HepG2 (cell line): ENCODE results near the gene DIO1. TPM values are rescaled to one million over a fixed set of nuclear protein-coding genes. Genes with fewer than 3 reads are reported as not detected.

Experiments used
- ATAC-seq: fragments of 200-7000 bp; cut with Tn5 transposase; 3 replicates; pipeline ENCODE4 v1.9.1; 2020; ENCODE audit warnings: mild to moderate bottlenecking, moderate library complexity
- BruUV-seq: library from RNA; stranded (reverse); fragments of 400-500 nt; replicated peaks from 2 replicates; lab custom pipeline; 2021; lab: Mats Ljungman, UMichigan
- CTCF ChIA-PET: fragments of 300-600 bp; formaldehyde crosslinking; extraction: SDS; loops from one replicate; lab custom pipeline; 2021; ENCODE audit warnings: low total read pairs, inconsistent platforms, low intra/inter-chr PET ratio; lab: Yijun Ruan, JAX
- POLR2A ChIA-PET: fragments of 350-600 bp; sonication (Branson Sonifier 250); formaldehyde crosslinking; loops from one replicate; lab custom pipeline; 2020; ENCODE audit warnings: antibody characterized with exemption, inconsistent platforms; lab: Yijun Ruan, JAX
- DNase-seq: peaks from one replicate; pipeline ENCODE4 v3.0.0-alpha.2; 2015; ENCODE audit warnings: low spot score
- FAIRE-seq: peaks from 3 replicates; lab custom pipeline; 2011; peaks lifted over from hg19 to GRCh38; lab: Jason Lieb, UNC
- H2AFZ ChIP-seq: one replicate; pipeline ENCODE4 v1.6.1; 2011; ENCODE audit warnings: low read length, inconsistent platforms
- H3K27ac ChIP-seq: fragments of 300-600 bp; 3 replicates; pipeline ENCODE4 v1.8.0; 2011; ENCODE audit warnings: mixed run types, mild to moderate bottlenecking, mixed read lengths, low read length, inconsistent platforms; ENCODE audit not compliant: insufficient read depth; ENCODE audit errors: extremely low read length
- H3K27me3 ChIP-seq, 2 experiments: fragments of 200-600 bp in 1 of 2; 2 replicates in 1 of 2; 3 replicates in 1 of 2; pipeline versions ENCODE4 v1.6.0 to v1.8.0; 2011; ENCODE audit warnings: low read length in 2 of 2, mild to moderate bottlenecking in 2 of 2, moderate library complexity in 2 of 2, inconsistent platforms in 1 of 2; ENCODE audit not compliant: insufficient read depth in 2 of 2, control insufficient read depth in 1 of 2
- H3K36me3 ChIP-seq, 2 experiments: fragments of 200-600 bp in 1 of 2; replicated peaks in 1 of 2; 2 replicates in 1 of 2; 3 replicates in 1 of 2; pipeline versions ENCODE4 v1.5.1 to v1.8.0; 2011; ENCODE audit warnings: low read length in 2 of 2, inconsistent platforms in 1 of 2; ENCODE audit not compliant: insufficient read depth in 2 of 2, control insufficient read depth in 1 of 2
- H3K4me1 ChIP-seq: 2 replicates; pipeline ENCODE4 v1.5.1; 2012; ENCODE audit warnings: low read length, inconsistent platforms; ENCODE audit not compliant: insufficient read depth
- H3K4me2 ChIP-seq: 2 replicates; pipeline ENCODE4 v1.6.0; 2011; ENCODE audit warnings: low read depth, low read length, inconsistent platforms
- H3K4me3 ChIP-seq, 3 experiments: fragments of 200-600 bp in 1 of 3; sonication (generic), shearing (Covaris generic) in 1 of 3; replicated peaks in 1 of 3; 2 replicates each; pipeline ENCODE4 v1.5.1; 2011 to 2016; ENCODE audit warnings: low read length in 3 of 3, inconsistent platforms in 2 of 3, low read depth in 2 of 3, mild to moderate bottlenecking in 2 of 3, control low read depth in 1 of 3, mixed read lengths in 1 of 3; ENCODE audit not compliant: insufficient read depth in 1 of 3
- H3K79me2 ChIP-seq: one replicate; pipeline ENCODE4 v1.6.1; 2011; ENCODE audit warnings: low read length, inconsistent platforms; ENCODE audit not compliant: insufficient read depth
- H3K9ac ChIP-seq: 2 replicates; pipeline ENCODE4 v1.6.0; 2011; ENCODE audit warnings: mild to moderate bottlenecking, low read depth, low read length, inconsistent platforms; ENCODE audit not compliant: insufficient read depth
- H3K9me3 ChIP-seq: 2 replicates; pipeline ENCODE4 v1.5.1; 2012; ENCODE audit warnings: mild to moderate bottlenecking, low read length
- H4K20me1 ChIP-seq: 2 replicates; pipeline ENCODE4 v1.6.0; 2011; ENCODE audit warnings: inconsistent platforms, mild to moderate bottlenecking, low read length, moderate library complexity; ENCODE audit not compliant: insufficient read depth
- PPARG ChIP-seq: conservative IDR thresholded peaks from 2 replicates; pipeline ENCODE4 v1.6.1; 2016; ENCODE audit warnings: missing biosample characterization, missing genetic modification reagents
- ZNF292 ChIP-seq: sonication (generic); formaldehyde crosslinking; IDR thresholded peaks from 2 replicates; pipeline ENCODE4 v1.8.1; 2022; ENCODE audit warnings: mild to moderate bottlenecking, low read depth, missing genetic modification reagents, borderline replicate concordance
- ZNF317 ChIP-seq: sonication (generic); formaldehyde crosslinking; IDR thresholded peaks from 2 replicates; pipeline ENCODE4 v1.5.0; 2020; ENCODE audit warnings: mild to moderate bottlenecking, missing genetic modification reagents
- ZNF331 ChIP-seq: sonication (generic); formaldehyde crosslinking; IDR thresholded peaks from 2 replicates; pipeline ENCODE4 v1.4.0; 2020; ENCODE audit warnings: missing genetic modification reagents
- ZNF383 ChIP-seq: sonication (generic); formaldehyde crosslinking; IDR thresholded peaks from 2 replicates; pipeline ENCODE4 v1.4.0; 2020; ENCODE audit warnings: missing genetic modification reagents, mild to moderate bottlenecking, borderline replicate concordance
- ZNF629 ChIP-seq: sonication (generic); formaldehyde crosslinking; conservative IDR thresholded peaks from 2 replicates; pipeline ENCODE4 v1.5.0; 2020; ENCODE audit warnings: missing genetic modification reagents
- WGBS: methylation state at CpG from one replicate; pipeline ENCODE4 v1.1.6; 2017; ENCODE audit warnings: low lambda C conversion rate; 5-methylcytosine and 5-hydroxymethylcytosine counted together
- in situ Hi-C: cut with HindIII; loops from 2 replicates; pipeline ENCODE4 v1.10.0; 2017; ENCODE audit warnings: low pct_unique_long_range_greater_than_20kb; ENCODE audit not compliant: extremely low pct_ligation_motif_present
- intact Hi-C: fragments of 100-400 bp; cut with micrococcal nuclease; formaldehyde crosslinking; loops from one replicate; pipeline ENCODE4 v1.10.0; 2022; ENCODE audit not compliant: unreplicated experiment
- polyA plus RNA-seq, 8 experiments: library from polyadenylated mRNA; depleted of rRNA in 3 of 8; stranded (reverse) in 7 of 8; unstranded in 1 of 8; fragments of >200 nt; fragmentation: Illumina TruSeq in 4 of 8; extraction: Trizol in 4 of 8; gene quantifications; 2 replicates each; pipeline versions ENCODE4 v1.2.1 to v1.2.3, GENCODE V29; 2011 to 2016; ENCODE audit warnings: low read depth in 4 of 8, missing spikeins in 1 of 8, mixed read lengths in 1 of 8; ENCODE audit not compliant: insufficient read depth in 1 of 8
- total RNA-seq, 5 experiments: library from RNA; depleted of rRNA; stranded (reverse); fragments of >200 nt; fragmentation: Illumina TruSeq; extraction: Trizol; gene quantifications; 2 replicates each; pipeline ENCODE4 v1.2.3, GENCODE V29; 2016; ENCODE audit warnings: low read depth in 1 of 5
- TF ChIP-seq, protein P1 (sequence below): sonication (generic); formaldehyde crosslinking; IDR thresholded peaks from 2 replicates; pipeline ENCODE4 v1.8.1; 2023; ENCODE audit warnings: missing genetic modification reagents, mild to moderate bottlenecking, borderline replicate concordance
- TF ChIP-seq, protein P2 (sequence below): IDR thresholded peaks from 2 replicates; pipeline ENCODE4 v1.6.1; 2016; ENCODE audit warnings: low read depth, borderline replicate concordance

DIO1 gene
- total and polyA plus RNA-seq, 2 of the 13 experiments (the other 11 are each of a cell fraction or from before 2014, with no cell fraction given) = 13.5 to 45.6 TPM

DNA sequence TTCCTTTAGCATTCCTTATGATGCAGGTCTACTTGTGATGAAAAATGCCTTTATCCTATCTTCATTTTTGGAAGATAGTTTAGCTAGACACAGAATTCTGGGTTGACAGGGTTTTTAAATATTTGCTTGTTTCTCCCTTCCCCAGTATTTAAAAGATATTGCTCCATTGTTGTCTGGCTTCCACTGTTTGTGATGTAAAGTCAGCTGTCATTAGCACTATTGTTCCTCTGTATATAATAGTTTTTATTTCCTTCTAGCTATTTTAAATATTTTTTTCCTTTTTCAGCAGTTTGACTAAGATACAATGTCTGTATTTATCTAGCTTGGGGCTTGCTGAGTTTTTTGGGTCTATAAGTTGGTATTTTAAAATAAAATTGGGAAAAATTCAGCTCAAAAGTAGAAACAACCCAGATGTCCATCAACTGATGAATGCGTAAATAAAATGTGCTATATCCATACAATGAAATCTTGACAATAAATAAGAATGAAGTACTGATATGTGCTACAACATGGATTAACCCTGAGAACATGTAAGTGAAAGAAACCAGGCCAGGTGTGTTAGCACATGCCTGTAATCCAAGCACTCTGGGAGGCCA is 40.3 kb downstream of the DIO1 start:
- ATAC-seq (no peak), DNase-seq (no peak), FAIRE-seq (no peak)
- no peaks in the 10 kb centered on the region for H3K4me1 ChIP-seq
- H3K9ac ChIP-seq = no peak overlapping the region
- peaks cover 6 to 18% of the 10 kb centered on the region in 2 experiments; a peak in 2 of 5 replicates for H3K36me3 ChIP-seq
- TF ChIP-seq ZNF317 (CRISPR knock-in tag) = peak; percentile 100
- TF ChIP-seq, protein P1, sequence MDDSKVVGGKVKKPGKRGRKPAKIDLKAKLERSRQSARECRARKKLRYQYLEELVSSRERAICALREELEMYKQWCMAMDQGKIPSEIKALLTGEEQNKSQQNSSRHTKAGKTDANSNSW (CRISPR knock-in tag) = no peak
- no peaks in the 10 kb centered on the region for H3K79me2 ChIP-seq
- H3K4me3 ChIP-seq = no peak overlapping the region
- ChIA-PET POLR2A (interaction anchor here (2.0 kb wide), 1 partner anchor 11 kb away, joined by 8 read pairs; the partner anchor contains the start of gene IFT25), CTCF (no interaction called here)
- BruUV-seq = no TSS peak
- H3K27me3 ChIP-seq = no peaks in the 10 kb centered on the region
- no peak overlapping the region for H3K4me2 ChIP-seq
- H3K27ac ChIP-seq = no peak overlapping the region
- no peaks in the 10 kb centered on the region for H4K20me1 ChIP-seq
- H3K9me3 ChIP-seq = peaks cover 8% of the 10 kb centered on the region; the same call in 1 of the 2 replicates
- WGBS = 100% methylated on average over 1 of the region's 1 CpG
- in situ Hi-C loops = no loop called here
- intact Hi-C loops = no loop called here
- H2AFZ ChIP-seq = no peak overlapping the region

DNA sequence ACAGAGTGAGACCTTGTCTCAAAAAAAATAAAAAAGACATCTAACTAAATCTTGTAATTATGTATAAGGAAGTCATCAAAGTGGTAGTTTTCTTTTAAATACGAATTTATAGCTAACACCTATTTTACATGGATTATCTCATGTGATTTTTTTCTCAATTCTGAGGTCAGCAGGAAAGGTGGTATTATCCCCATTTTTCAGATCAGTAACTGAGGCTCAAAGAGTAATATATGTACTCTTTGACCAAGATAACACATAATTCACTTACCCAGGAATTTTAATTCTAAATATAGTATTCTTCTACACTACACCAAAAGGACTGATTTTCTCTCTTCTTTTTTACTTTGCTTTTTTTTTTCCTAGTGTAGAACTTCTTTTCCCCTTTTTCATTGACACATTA is 42.4 kb downstream of the DIO1 start:
- H3K27ac ChIP-seq = no peak overlapping the region
- no peaks in the 10 kb centered on the region for H3K79me2 ChIP-seq
- intact Hi-C loops = no loop called here
- H3K4me2 ChIP-seq = no peak overlapping the region
- in situ Hi-C loops = no loop called here
- TF ChIP-seq ZNF629 (CRISPR knock-in tag) (peak; percentile 38; the same call in 1 of the 2 replicates), ZNF292 (no peak), ZNF383 (CRISPR knock-in tag) (no peak), PPARG (no peak), ZNF331 (CRISPR knock-in tag) (no peak)
- TF ChIP-seq, protein P2, sequence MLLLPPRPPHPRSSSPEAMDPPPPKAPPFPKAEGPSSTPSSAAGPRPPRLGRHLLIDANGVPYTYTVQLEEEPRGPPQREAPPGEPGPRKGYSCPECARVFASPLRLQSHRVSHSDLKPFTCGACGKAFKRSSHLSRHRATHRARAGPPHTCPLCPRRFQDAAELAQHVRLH (CRISPR knock-in tag) = no peak
- TF ChIP-seq, all 625 proteins: peak for 1
- ATAC-seq = no peak
- Histone ChIP-seq H4K20me1 (no peaks in the 10 kb centered on the region), H3K27me3 (no peaks in the 10 kb centered on the region), H3K4me1 (no peaks in the 10 kb centered on the region), H3K4me3 (no peak overlapping the region), H3K9ac (no peak overlapping the region), H3K36me3 (peaks cover 4 to 11% of the 10 kb centered on the region in 2 experiments; a peak in 2 of 5 replicates), H3K9me3 (peaks cover 8% of the 10 kb centered on the region; the same call in 1 of the 2 replicates), H2AFZ (no peak overlapping the region)
- POLR2A ChIA-PET = no interaction called here
- BruUV-seq = no TSS peak
- no peak for DNase-seq
- no peak for FAIRE-seq
- WGBS = 90% methylated on average over 1 of the region's 1 CpG
- CTCF ChIA-PET = no interaction called here
